ENCODE measurements around the gene SLC22A31. TPM values are rescaled to one million over a fixed set of nuclear protein-coding genes. Genes with fewer than 3 reads are reported as not detected.
"Not testable (repeated sequence)": the region's sequence is repeated elsewhere in the genome, so short reads cannot be mapped to it uniquely, and the experiment has no call there.

SLC22A31 gene
- polyA plus RNA-seq, 1 donor from 2014 or later, result not detected

DNA sequence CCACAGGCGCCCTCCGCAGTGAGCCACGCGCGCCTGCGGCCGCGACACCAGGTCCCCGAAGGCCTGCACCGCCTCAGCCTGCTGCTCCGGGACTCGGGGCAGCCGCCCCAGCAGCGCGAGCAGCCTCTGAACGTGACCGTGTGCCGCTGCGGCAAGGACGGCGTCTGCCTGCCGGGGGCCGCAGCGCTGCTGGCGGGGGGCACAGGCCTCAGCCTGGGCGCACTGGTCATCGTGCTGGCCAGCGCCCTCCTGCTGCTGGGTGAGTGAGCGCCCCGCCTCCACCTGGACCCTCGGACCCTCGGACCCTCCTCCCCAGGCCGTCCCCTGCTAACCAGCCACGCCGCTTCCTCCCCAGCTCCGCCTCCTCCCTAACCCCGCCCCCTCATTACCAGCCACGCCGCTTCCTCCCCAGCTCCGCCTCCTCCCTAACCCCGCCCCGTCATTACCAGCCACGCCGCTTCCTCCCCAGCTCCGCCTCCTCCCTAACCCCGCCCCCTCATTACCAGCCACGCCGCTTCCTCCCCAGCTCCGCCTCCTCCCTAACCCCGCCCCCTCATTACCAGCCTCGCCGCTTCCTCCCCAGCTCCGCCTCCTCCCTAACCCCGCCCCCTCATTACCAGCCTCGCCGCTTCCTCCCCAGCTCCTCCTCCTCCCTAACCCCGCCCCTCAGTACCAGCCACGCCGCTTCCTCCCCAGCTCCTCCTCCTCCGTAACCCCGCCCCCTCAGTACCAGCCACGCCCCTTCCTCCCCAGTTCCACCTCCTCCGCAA, 8.0 kb downstream of the SLC22A31 start:
- peak overlapping the region in 1 of 3 donors; percentile 59 for H3K27ac Mint-ChIP-seq
- not testable (repeated sequence) for H3K4me1 Mint-ChIP-seq, H3K27me3 Mint-ChIP-seq, H3K4me3 Mint-ChIP-seq, H3K36me3 Mint-ChIP-seq, H3K9me3 Mint-ChIP-seq

DNA sequence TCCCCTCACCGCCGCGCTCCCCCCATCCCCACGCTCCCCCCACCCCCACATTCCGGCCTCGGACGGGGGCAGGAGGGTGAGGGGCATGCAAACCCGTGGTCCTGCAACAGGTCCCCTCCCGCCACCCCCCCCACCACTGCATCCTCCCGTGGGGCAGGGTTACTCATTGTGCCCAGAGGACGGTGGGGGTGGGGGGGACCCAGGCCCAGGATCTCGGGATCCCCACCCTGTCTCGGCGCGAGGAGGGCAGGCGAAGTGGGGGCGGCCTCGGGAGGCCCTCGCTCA, 8.5 kb downstream of the SLC22A31 start:
- H3K36me3 Mint-ChIP-seq, result no peaks in the 10 kb centered on the region
- peaks cover 0 to 4% (median 2%) of the 10 kb centered on the region in 3 donors for H3K4me1 Mint-ChIP-seq
- H3K9me3 Mint-ChIP-seq, result no peaks in the 10 kb centered on the region
- no peaks in the 10 kb centered on the region for H3K27me3 Mint-ChIP-seq
- no peak overlapping the region for H3K4me3 Mint-ChIP-seq
- no peak overlapping the region for H3K27ac Mint-ChIP-seq

DNA sequence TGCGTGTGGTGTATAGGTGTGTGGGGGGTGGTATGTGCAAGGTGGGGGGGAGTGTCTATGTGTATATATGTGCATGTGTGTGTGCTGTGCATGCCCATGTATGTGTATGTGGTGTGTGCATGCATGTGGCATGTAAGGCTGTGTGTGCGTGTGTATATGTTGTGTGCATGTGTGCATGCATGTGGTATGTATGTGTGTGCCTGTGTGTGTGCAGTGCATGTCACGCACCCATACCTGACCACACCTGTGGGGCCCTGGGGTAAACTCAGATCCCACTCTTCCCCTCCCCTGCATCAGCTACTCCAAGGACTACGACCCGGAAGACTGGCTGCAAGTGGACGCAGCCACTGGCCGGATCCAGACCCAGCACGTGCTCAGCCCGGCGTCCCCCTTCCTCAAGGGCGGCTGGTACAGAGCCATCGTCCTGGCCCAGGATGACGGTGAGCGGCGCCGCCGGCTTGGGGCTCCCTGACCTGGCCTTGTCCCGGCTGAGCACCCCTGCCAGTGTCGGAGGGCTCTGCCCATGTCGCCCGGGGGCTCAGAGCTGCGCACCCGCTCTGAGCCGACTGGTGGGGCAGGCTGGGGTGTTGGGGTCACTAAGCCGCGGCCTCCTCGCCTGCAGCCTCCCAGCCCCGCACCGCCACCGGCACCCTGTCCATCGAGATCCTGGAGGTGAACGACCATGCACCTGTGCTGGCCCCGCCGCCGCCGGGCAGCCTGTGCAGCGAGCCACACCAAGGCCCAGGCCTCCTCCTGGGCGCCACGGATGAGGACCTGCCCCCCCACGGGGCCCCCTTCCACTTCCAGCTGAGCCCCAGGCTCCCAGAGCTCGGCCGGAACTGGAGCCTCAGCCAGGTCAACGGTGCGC, 9.1 kb downstream of the SLC22A31 start:
- H3K27ac Mint-ChIP-seq, result peak overlapping the region in 2 of 3 donors; percentile 31 to 70
- no peaks in the 10 kb centered on the region for H3K9me3 Mint-ChIP-seq
- H3K4me1 Mint-ChIP-seq, result peaks cover 0 to 4% (median 2%) of the 10 kb centered on the region in 3 donors
- no peaks in the 10 kb centered on the region for H3K36me3 Mint-ChIP-seq
- peak overlapping the region; percentile 25 to 80 (median 44) for H3K4me3 Mint-ChIP-seq
- H3K27me3 Mint-ChIP-seq, result no peaks in the 10 kb centered on the region

DNA sequence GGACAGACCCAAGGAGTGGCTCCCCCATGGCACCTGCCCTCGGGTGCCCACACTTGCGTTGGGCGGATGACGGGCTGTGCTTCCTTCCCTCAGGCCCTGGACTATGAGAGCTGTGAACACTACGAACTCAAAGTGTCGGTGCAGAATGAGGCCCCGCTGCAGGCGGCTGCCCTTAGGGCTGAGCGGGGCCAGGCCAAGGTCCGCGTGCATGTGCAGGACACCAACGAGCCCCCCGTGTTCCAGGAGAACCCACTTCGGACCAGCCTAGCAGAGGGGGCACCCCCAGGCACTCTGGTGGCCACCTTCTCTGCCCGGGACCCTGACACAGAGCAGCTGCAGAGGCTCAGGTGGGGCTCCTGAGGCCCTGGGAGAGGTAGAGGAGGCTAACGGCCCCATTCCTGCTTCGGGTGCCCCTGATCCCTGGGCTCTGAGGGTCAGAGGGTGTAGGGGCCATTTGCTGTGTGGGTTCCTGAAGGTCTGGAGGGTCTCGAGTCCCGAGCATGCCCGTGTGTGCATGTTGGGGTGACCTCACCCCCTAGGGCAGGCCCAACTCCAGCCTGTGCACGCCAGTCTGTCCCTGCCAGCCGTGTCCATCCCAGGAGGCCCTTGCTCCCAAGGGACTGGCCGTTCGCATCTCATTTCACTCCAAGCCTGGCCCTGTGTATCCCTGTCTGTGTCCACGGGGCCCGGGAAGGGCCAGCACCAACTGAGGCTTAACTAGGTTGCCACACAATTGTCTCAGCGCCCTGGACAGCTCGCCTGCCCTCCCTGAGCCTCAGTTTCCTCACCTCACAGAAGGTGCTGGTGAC, 10.0 kb downstream of the SLC22A31 start:
- Mint-ChIP-seq H3K4me1 (peaks cover 0 to 4% (median 2%) of the 10 kb centered on the region in 3 donors), H3K27ac (peak overlapping the region; percentile 74 to 88 (median 83)), H3K36me3 (no peaks in the 10 kb centered on the region), H3K27me3 (no peaks in the 10 kb centered on the region), H3K4me3 (peak overlapping the region in 1 of 4 donors; percentile 20), H3K9me3 (no peaks in the 10 kb centered on the region)

DNA sequence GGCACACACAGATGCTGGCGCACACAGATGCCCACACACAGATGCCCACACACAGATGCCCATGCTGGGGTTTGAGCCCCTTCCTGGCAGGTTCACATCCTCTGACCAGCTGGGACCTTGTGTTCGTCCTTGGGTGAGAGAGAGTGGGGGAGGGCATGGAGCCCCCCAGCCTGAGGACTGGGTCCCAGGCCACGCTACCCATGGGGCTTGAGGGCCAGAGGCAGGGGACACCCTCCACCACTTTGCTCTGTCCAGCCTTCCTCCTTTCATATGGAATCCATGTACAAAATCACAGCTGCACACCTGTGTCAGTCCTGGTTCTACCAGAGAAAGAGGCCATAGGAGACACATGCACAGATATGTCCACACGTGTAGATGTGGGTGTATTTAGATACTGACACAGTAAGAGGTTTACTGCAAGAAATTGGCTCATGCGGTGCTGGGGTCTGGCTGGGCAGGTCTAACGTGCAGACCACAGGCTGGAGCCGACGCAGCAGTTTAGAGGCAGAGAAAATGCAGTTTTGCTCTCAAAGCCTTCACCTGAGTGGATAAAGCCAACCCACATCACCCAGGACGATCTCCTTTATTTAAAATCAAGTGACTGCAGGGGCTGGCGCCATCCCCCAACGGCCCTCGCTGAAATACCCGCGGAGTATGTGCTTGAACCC, 10.8 kb downstream of the SLC22A31 start:
- peak overlapping the region in 2 of 3 donors; percentile 74 to 88 for H3K27ac Mint-ChIP-seq
- H3K4me1 Mint-ChIP-seq, result peaks cover 0 to 2% (median 2%) of the 10 kb centered on the region in 3 donors
- no peaks in the 10 kb centered on the region for H3K27me3 Mint-ChIP-seq
- peak overlapping the region in 1 of 4 donors; percentile 66 for H3K4me3 Mint-ChIP-seq
- H3K9me3 Mint-ChIP-seq, result no peaks in the 10 kb centered on the region
- H3K36me3 Mint-ChIP-seq, result no peaks in the 10 kb centered on the region

DNA sequence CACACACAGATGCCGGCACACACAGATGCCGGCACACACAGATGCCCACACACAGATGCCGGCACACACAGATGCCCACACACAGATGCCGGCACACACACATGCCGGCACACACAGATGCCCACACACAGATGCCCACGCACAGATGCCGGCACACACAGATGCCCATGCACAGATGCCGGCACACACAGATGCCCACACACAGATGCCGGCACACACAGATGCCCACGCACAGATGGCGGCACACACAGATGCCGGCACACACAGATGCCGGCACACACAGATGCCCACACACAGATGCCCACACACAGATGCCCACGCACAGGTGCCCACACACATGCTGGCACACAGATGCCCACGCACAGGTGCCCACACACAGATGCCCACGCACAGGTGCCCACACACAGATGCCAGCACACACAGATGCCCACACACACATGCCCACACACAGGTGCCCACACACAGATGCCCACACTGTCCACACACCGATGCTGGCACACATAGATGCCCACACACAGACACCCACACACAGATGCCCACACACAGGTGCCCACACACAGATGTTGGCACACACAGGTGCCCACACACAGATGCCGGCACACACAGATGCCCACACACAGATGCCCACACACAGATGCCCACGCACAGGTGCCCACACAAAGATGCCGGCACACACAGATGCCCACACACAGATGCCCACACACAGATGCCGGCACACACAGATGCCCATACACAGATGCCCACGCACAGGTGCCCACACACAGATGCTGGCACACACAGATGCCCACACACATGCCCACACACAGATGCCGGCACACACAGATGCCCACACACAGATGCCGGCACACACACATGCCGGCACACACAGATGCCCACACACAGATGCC, 11.6 kb downstream of the SLC22A31 start:
- H3K4me1 Mint-ChIP-seq, H3K36me3 Mint-ChIP-seq, H3K27me3 Mint-ChIP-seq, H3K9me3 Mint-ChIP-seq, H3K27ac Mint-ChIP-seq: not testable (repeated sequence)
- H3K4me3 Mint-ChIP-seq, result peak overlapping the region in 1 of 4 donors; percentile 66

DNA sequence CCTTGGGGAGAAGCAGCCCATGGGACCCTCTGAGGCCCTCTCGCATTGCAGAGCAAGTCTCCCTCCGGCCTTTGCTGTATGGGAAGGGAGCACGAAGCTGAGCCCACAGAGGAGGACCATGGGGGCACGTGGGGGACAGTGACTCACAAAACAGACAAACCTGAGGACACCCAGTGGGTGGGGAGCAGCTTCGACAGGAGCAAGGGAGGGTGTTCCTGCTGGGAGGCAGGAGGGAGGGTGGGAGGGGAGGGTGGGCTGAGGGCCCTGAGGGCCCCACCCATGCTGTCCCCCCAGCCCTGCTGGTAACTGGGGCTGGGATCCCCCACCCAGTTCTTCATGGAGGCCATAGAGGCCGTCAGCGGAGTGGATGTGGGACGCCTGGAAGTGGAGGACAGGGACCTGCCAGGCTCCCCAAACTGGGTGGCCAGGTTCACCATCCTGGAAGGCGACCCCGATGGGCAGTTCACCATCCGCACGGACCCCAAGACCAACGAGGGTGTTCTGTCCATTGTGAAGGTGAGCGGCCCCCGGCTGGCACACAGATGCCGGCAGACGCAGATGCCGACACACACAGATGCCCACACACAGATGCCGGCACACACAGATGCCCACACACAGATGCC, 12.5 kb downstream of the SLC22A31 start:
- no peaks in the 10 kb centered on the region for H3K36me3 Mint-ChIP-seq
- peaks cover 0 to 2% (median 2%) of the 10 kb centered on the region in 3 donors for H3K4me1 Mint-ChIP-seq
- peak overlapping the region in 2 of 3 donors; percentile 89 to 96 for H3K27ac Mint-ChIP-seq
- peak overlapping the region in 1 of 4 donors; percentile 53 for H3K4me3 Mint-ChIP-seq
- H3K9me3 Mint-ChIP-seq, result peaks cover 0 to 1% (median 0%) of the 10 kb centered on the region in 3 donors
- no peaks in the 10 kb centered on the region for H3K27me3 Mint-ChIP-seq

DNA sequence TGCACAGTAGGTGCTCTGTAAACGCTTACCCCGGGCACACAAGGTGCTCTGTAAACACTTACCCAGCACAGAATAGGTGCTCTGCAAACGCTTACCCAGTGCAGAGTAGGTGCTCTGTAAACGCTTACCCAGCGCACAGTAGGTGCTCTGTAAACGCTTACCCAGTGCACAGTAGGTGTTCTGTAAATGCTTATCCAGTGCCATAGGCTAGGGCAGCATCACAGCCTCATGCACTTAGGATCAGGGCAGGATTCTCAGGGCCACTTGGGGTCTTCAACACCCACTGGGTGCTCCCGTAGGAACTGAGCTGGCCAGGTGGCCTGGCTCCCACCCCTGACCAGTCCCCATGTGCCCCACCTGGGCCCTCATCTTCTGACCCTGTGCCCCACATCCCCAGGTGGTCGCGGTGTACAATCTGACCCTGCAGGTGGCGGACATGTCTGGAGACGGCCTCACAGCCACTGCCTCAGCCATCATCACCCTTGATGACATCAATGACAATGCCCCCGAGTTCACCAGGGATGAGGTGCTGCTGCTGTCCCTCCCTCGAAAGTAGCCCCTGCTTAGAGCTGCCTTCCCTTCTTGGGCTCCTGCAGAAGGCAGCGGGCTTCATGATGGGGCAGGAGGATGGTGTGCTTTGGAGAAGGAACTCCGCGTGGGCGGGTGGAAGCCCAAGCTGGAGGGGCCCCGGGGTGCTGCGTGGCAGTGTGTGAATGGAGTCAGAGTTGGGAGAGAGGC, 13.1 kb downstream of the SLC22A31 start:
- no peaks in the 10 kb centered on the region for H3K36me3 Mint-ChIP-seq
- peak overlapping the region in 1 of 4 donors; percentile 53 for H3K4me3 Mint-ChIP-seq
- no peaks in the 10 kb centered on the region for H3K27me3 Mint-ChIP-seq
- peak overlapping the region; percentile 86 to 96 (median 89) for H3K27ac Mint-ChIP-seq
- H3K4me1 Mint-ChIP-seq, result peaks cover 0 to 2% (median 2%) of the 10 kb centered on the region in 3 donors
- peaks cover 0 to 1% (median 0%) of the 10 kb centered on the region in 3 donors for H3K9me3 Mint-ChIP-seq

DNA sequence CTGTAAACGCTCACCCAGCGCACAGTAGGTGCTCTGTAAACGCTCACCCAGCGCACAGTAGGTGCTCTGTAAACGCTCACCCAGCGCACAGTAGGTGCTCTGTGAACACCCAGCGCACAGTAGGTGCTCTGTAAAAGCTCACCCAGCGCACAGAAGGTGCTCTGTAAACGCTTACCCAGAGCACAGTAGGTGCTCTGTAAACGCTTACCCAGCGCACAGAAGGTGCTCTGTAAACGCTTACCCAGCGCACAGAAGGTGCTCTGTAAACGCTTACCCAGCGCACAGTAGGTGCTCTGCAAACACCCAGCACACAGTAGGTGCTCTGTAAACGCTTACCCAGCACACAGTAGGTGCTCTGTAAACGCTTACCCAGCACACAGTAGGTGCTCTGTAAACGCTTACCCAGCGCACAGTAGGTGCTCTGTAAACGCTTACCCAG, 13.7 kb downstream of the SLC22A31 start:
- H3K9me3 Mint-ChIP-seq, H3K27me3 Mint-ChIP-seq, H3K4me3 Mint-ChIP-seq, H3K4me1 Mint-ChIP-seq, H3K36me3 Mint-ChIP-seq: not testable (repeated sequence)
- peak overlapping the region in 2 of 3 donors; percentile 89 to 96 for H3K27ac Mint-ChIP-seq

DNA sequence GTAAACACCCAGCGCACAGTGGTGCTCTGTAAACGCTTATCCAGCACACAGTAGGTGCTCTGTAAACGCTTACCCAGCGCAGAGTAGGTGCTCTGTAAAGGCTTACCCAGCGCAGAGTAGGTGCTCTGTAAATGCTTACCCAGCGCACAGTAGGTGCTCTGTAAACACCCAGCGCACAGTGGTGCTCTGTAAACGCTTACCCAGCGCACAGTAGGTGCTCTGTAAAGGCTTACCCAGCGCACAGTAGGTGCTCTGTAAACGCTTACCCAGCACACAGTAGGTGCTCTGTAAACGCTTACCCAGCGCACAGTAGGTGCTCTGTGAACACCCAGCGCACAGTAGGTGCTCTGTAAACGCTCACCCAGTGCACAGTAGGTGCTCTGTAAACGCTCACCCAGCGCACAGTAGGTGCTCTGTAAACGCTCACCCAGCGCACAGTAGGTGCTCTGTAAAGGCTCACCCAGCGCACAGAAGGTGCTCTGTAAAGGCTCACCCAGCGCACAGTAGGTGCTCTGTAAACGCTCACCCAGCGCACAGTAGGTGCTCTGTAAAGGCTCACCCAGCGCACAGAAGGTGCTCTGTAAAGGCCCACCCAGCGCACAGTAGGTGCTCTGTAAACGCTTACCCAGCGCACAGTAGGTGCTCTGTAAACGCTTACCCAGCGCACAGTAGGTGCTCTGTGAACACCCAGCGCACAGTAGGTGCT, 14.3 kb downstream of the SLC22A31 start:
- not testable (repeated sequence) for H3K4me1 Mint-ChIP-seq, H3K27me3 Mint-ChIP-seq, H3K36me3 Mint-ChIP-seq, H3K9me3 Mint-ChIP-seq
- peak overlapping the region in 2 of 3 donors; percentile 80 to 91 for H3K27ac Mint-ChIP-seq
- peak overlapping the region in 1 of 4 donors; percentile 50 for H3K4me3 Mint-ChIP-seq

DNA sequence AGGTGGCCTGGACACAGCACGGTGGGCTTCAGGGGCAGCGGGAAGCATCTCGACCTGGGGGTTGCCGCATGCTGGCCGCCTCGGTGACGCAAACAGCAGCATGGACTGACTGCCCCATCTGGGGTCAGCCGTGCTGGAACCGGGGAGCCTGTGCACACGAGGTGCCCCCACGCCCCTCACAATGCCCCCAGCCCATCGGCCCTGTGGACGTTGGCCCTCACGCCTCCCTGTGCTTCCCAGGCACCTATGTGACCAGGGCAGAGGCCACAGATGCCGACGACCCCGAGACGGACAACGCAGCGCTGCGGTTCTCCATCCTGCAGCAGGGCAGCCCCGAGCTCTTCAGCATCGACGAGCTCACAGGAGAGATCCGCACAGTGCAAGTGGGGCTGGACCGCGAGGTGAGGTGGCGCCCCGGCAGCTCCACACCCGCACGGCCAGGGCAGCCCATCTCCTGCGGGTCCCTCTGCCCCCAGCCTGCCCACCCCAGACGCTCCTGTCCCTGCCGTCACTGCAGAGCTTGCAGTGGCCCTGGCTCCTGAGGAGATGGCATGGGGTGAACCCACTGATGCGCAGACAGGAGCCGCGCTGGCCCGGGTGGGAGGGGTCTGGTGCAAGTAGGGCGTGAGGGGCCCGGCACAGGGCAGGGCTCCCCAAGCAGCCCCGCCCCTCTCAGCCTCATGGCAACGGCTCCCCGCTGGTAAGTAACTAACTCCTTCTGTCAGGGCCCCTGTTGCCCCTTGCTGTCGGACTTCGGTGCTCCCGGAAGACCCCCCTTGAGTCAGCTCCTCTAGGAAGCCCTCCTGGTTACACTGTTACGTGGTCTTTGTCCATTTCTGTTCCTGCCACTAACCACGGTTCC, 15.2 kb downstream of the SLC22A31 start:
- H3K27me3 Mint-ChIP-seq, result no peaks in the 10 kb centered on the region
- H3K27ac Mint-ChIP-seq, result peak overlapping the region; percentile 23 to 91 (median 80)
- no peaks in the 10 kb centered on the region for H3K36me3 Mint-ChIP-seq
- H3K9me3 Mint-ChIP-seq, result peaks cover 0 to 1% (median 0%) of the 10 kb centered on the region in 3 donors
- H3K4me1 Mint-ChIP-seq, result peaks cover 0 to 2% (median 0%) of the 10 kb centered on the region in 3 donors
- peak overlapping the region in 1 of 4 donors; percentile 50 for H3K4me3 Mint-ChIP-seq

DNA sequence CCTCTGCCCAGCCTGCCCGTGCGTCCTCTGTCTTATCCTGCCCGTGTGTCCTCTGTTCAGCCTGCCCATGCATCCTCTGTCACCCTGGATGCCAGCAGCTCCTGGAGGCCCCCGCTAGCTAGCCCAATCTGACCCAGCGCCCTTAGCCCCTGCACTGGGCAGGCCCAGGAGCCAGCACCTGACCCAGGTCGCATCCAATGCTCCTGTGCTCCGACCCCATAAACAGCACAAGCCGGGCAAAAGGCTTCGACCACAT, 15.7 kb downstream of the SLC22A31 start:
- H3K36me3 Mint-ChIP-seq, result no peaks in the 10 kb centered on the region
- peaks cover 0 to 2% (median 0%) of the 10 kb centered on the region in 3 donors for H3K4me1 Mint-ChIP-seq
- H3K27ac Mint-ChIP-seq, result peak overlapping the region in 1 of 3 donors; percentile 91
- H3K9me3 Mint-ChIP-seq, result peaks cover 0 to 1% (median 0%) of the 10 kb centered on the region in 3 donors
- no peaks in the 10 kb centered on the region for H3K27me3 Mint-ChIP-seq
- H3K4me3 Mint-ChIP-seq, result peak overlapping the region in 1 of 4 donors; percentile 55

Measured in IgD-negative memory B cell (primary cell).